Activated naive CD4-positive, alpha-beta T cell treated with anti-CD3 and anti-CD28 coated beads, Interleukin-2, amount 50 U/mL, for 16 hours (primary cell): ENCODE measurements around the gene KLHL29.

ENCODE experiments used
- DNase-seq: peaks from one replicate; pipeline ENCODE4 v3.0.0-alpha.2; 2020

Gene KLHL29

DNA sequence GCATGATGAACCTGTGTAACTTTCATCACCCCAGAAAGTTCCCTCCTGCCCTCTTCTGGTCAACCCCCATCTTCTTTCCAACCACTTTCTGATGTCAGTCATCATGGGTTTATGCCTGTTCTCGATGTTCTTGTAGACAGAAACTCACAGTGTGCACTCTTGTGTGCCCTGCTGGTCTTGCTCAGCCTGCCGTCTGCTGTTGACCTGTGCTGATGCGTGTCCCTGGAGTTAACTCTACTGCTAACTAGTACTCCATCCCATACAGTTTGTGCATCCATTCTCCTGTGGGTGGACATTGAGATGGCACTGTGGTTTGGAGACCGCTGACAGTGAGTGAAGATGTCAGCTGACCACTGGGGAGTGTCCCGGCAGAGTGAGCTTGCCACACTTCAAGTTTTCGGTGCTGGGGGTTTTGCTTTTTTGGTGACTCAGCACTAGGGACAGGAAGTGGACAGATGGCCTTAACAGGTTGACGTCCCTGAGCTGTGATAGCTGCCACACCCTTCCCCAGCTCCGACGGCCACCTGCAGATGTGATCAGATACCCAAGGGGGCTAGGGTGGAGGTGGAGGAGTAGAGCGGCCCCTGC lies 14.8 kb downstream of the KLHL29 start:
- no peak for DNase-seq

DNA sequence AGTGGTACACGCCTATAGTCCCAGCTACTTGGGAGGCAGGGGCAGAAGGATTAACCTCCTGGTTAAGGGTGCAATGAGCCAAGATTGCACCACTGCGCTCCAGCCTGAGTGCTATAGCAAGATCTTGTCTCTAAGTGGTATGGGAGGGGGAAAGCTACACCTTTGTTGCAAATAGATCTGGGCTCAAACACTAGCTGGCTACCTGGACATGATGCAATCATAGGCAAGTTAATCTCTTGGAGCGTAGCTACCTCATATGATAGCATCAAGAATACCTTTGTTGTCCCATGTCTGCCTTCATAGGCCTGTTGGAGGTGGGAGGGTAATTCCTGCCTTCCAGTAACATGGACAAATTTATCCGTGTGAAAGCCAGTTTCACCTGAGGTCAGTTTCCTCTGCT lies 15.7 kb downstream of the KLHL29 start:
- no peak for DNase-seq

- no peak for DNase-seq
These were observed 16.6 kb downstream of the KLHL29 start for GRCh38 chr2:23401427-23402204.

- no peak for DNase-seq
These were observed 17.3 kb downstream of the KLHL29 start for GRCh38 chr2:23402205-23402740.

DNA sequence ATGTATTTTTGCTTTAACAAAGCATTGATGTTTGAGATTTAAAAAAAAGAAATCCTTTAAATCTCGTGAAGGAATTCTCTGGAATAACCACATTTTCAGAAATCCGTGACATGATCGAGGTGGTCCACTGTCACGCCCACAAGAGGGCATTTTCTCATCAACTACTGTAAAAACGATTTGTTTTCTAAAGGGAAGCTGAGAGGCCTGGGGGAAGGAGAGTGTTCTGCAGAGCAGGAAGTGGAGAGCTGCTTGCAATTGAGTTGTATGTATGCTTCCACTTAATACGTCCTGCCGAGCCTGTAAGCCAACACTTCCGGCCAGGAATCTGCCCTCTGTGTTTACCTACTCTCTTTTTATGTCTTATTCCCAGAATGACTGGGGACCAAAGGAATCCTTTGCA lies 19.4 kb downstream of the KLHL29 start:
- no peak for DNase-seq

GRCh38 chr2:23409248-23409647 lies 24.3 kb downstream of the KLHL29 start:
- no peak for DNase-seq

DNA sequence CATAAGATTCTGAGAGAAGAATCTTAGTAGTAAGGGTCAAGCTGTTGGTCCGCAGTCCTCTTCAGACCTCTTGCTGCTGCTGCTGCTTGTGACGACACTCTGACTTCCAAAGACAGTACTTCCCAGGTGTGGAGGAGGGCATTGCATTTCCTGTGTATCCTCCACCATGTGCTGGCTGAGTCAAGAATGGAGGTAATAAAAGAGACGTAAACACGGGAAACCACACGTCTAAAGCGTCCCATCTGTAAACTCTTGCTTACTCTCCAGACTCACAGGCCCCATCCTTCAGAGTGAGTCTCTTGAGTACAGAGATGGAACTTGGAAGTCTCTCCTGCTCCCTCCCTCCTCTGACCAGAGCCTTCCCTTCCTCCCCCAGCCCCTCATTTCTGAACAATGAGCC lies 25.6 kb downstream of the KLHL29 start:
- no peak for DNase-seq

GRCh38 chr2:23411752-23412431 lies 26.9 kb downstream of the KLHL29 start:
- no peak for DNase-seq

- DNase-seq = no peak
These were observed 27.7 kb downstream of the KLHL29 start for GRCh38 chr2:23412556-23413155.

GRCh38 chr2:23413641-23414040 lies 28.7 kb downstream of the KLHL29 start:
- no peak for DNase-seq

DNA sequence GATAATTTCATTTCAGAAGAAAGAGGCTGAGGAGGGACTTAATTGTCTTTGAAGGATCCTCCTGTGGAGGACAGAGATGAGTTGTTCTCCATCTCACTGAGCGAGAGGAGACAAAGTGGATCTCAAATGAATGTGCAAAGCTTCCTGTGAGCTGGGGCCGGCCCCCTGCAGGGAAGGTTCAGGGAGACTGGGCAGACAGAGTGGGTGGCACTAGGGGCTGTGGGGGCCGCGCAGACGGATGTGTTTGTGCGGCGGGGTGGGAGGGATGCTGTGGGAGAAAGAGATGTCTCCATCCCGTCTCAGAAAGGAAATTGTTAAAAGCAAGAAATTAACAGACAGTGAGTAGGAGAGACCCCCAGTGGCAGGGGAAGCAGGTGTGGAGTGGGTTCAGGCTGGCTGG lies 29.1 kb downstream of the KLHL29 start:
- no peak for DNase-seq

DNA sequence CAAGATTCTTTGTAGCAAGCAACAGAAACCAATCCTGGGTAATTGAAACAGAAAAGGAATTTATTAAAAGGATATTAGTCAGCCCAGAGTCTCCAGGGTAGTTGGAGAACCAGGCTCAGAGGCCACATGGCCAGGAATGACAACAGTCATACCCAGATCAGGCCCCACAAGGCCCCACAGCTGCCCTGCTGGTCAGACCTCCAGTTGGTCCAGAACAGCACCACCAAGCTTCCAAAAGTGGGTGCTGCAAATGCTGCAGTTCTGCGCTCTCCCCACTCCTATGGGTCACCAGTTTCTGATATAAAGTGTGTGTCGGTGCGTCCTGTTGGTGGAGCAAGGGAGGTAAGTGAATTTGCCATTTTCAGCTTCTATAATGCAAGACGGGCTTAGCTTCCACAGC lies 29.9 kb downstream of the KLHL29 start:
- DNase-seq = no peak

GRCh38 chr2:23417310-23417709 lies 32.3 kb downstream of the KLHL29 start:
- no peak for DNase-seq

- DNase-seq = no peak
These were observed 33.1 kb downstream of the KLHL29 start for GRCh38 chr2:23418056-23418455.

- no peak for DNase-seq
These were observed 33.5 kb downstream of the KLHL29 start for GRCh38 chr2:23418461-23418911.

DNA sequence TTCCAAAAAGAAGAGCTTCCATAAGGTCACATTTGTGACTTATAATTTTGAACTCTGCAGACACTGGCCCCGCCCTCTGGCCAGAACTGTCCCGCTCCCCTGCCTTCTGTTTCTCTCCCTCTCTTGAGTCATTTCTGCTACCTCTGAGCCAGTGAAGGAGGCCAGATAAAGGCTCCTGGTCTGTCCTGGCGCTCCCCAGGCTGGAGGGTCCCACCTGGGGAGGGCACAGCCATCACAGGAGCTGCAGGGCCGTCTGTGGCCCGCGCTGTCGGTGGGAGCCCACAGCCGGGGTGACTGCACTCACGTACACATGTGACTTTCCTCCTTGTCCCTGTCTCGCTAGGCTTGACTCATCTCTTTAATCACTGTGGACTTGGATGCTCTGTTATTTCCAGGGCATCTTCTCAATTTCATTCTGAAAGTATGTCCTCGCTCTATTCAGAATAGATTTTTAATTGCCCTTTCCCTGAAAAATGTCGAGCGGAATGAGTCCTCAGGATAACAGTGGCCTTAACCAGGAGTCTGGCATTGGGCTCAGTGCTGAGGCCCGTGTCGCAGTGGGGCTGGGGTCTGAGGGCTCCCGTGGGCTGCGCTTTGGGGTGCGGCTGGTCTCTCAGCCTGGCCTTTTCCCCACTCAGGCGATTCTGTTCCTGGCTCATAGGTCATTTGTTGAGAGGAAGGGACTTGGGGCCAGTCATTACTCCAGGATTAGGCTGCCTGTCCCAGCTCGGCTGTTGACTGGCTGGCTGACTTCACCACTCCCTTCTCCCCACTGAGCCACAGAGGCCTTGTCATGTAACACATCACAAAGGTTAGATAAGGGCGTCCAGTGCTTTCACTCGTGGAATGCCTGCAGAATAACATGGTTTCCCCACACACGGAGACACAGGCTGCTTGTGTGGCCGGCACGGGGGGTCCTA lies 34.5 kb downstream of the KLHL29 start:
- DNase-seq = no peak

- no peak for DNase-seq
These were observed 35.3 kb downstream of the KLHL29 start for GRCh38 chr2:23420091-23420839.

DNA sequence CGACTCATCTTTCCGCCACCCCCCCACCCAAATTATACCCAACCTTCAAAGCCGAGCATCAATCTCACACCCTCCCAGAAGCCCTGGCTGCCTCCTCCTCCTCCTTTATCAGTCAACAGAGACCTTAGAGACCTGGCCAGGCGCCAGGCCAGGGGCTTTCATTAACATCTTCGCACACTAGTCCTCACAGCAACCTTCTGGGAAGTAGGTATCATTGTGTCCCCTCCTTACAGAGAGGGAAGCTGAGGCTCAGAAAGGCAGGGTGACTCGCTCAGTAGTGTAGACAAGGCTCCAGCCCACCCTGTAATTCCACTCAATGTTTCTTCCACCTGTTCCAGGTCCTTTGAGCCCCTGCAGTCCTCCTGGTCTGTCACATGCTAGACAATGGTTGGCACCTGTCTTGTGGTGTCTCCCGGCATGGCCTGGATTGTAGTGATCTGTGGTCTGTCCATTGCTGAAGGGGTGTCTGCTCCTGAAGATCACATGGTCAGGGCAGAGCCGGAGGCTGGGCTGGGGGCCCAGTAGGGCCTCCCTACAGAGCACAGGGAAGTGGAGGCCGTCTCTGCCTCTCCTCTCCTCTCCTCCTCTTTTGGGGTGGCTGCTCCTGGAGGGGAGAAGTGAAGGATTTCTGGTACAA lies 36.0 kb downstream of the KLHL29 start:
- DNase-seq = no peak

DNA sequence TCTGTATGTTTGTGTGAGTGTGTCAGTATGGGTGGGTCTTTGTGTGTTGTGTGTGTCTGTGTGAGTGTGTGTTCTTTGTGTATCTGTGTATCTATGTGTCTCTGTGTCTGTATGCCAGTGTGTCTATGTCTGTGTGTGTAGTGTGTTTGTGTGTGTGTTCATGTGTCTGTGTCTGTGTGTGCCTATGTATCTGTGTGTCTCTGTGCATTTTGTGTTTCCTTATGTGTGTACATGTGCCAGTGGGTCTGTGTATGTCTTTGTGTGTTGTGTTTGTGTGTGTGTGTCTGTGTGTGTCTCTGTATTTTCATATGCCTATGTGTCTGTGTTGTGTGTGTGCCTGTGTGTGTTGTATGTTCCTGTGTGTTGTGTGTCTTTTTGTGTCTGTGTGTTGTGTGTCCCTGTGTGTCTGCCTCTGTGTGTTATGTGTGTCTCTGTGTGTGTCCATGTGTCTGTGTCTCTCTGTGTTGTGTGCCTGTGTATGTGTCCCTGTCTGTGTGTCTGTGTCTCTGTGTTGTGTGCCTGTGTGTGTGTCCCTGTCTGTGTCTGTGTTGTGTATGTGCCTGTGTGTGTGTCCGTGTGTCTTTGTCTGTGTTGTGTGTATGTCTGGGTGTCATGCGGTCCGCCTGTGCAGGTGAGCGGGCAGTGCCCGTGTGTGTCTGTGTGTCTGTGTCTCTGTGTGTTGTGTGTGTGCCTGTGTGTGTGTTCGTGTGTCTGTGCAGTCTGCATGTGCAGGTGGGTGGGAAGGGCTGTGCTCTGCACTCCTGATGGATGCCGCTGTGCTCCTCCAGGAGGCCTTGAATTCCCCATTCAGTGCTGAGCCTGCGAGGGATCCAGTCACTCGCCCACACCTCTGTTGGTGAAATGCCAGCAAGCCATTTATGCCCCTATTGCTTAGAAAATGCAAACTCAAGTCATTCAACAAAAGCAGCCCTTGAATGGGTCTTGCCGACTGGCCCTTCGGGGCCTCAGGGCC lies 37.4 kb downstream of the KLHL29 start:
- no peak for DNase-seq
